K562 (cell line): ENCODE measurements around the gene CAV1. TPM values are rescaled to one million over a fixed set of nuclear protein-coding genes. Genes with fewer than 3 reads are reported as not detected.

Source experiments
- CHD4 ChIP-seq: fragments of 200-600 bp; sonication (generic); IDR thresholded peaks from 3 replicates; pipeline ENCODE4 v1.6.1; 2012; ENCODE audit warnings: low read depth, mild to moderate bottlenecking, mixed read lengths, low read length, inconsistent platforms; ENCODE audit not compliant: insufficient read depth, insufficient replicate concordance, poor library complexity, severe bottlenecking
- ETV5 ChIP-seq: sonication (generic); formaldehyde crosslinking; IDR thresholded peaks from 2 replicates; pipeline ENCODE4 v1.4.0; 2020; ENCODE audit warnings: low read depth, mild to moderate bottlenecking, missing genetic modification reagents
- MEF2D ChIP-seq: conservative IDR thresholded peaks from 2 replicates; pipeline ENCODE4 v1.6.1; 2016; ENCODE audit warnings: low read depth, missing genetic modification characterization, missing compliant biosample characterization
- NCOA2 ChIP-seq, 2 experiments: fragments of 450-650 bp; IDR thresholded peaks; 2 replicates each; pipeline ENCODE4 v1.6.1; 2018; ENCODE audit warnings: mild to moderate bottlenecking in 2 of 2, moderate library complexity in 1 of 2; ENCODE audit not compliant: partially characterized antibody in 2 of 2
- NCOR1 ChIP-seq: fragments of 450-650 bp; IDR thresholded peaks from 2 replicates; pipeline ENCODE4 v1.6.1; 2016; ENCODE audit warnings: mild to moderate bottlenecking, moderate library complexity
- SNRNP70 ChIP-seq: fragments of 200-400 bp; formaldehyde crosslinking; optimal IDR thresholded peaks from 2 replicates; pipeline ENCODE3; 2017; ENCODE audit warnings: low read depth, low read length
- ZNF124 ChIP-seq: sonication (generic); formaldehyde crosslinking; IDR thresholded peaks from 2 replicates; pipeline ENCODE4 v1.8.1; 2022; ENCODE audit warnings: missing genetic modification reagents
- ZNF311 ChIP-seq: fragments of 250-450 bp; sonication (Bioruptor Pico); IDR thresholded peaks from 2 replicates; pipeline ENCODE4 v1.4.0; 2020; ENCODE audit warnings: mild to moderate bottlenecking, moderate library complexity
- ZNF354B ChIP-seq: fragments of 250-450 bp; sonication (Bioruptor Pico); IDR thresholded peaks from 2 replicates; pipeline ENCODE4 v1.4.0; 2020
- polyA plus RNA-seq, 8 experiments: library from polyadenylated mRNA; depleted of rRNA in 4 of 8; stranded (reverse) in 5 of 8; unstranded in 3 of 8; fragments of >200 nt; fragmentation: Nextera tagmentation in 2 of 8; fragmentation: Illumina TruSeq in 1 of 8; extraction: Ambion mirVana in 2 of 8; extraction: Trizol in 1 of 8; gene quantifications; 2 replicates each; pipeline versions ENCODE4 v1.2.1 to v1.2.3, GENCODE V29; 2011 to 2014; ENCODE audit warnings: inconsistent platforms in 1 of 8, missing spikeins in 1 of 8
- total RNA-seq, 7 experiments: library from RNA; depleted of rRNA in 6 of 7; stranded (reverse); fragments of >200 nt in 6 of 7; fragmentation: Illumina TruSeq in 2 of 7; extraction: Trizol in 2 of 7; gene quantifications; 2 replicates each; pipeline versions ENCODE4 v1.2.1 to v1.2.3, GENCODE V29; 2011 to 2021; ENCODE audit warnings: low replicate concordance in 1 of 7
- TF ChIP-seq, protein P1 (sequence below), 2 experiments: fragments of 450-650 bp; formaldehyde crosslinking in 1 of 2; IDR thresholded peaks; 2 replicates each; pipeline versions ENCODE4 v1.4.0 to v1.6.1; 2014 to 2020; ENCODE audit warnings: mild to moderate bottlenecking in 2 of 2, borderline replicate concordance in 1 of 2, low read depth in 1 of 2
- TF ChIP-seq, protein P2 (sequence below): sonication (generic); formaldehyde crosslinking; IDR thresholded peaks from 2 replicates; pipeline ENCODE4 v1.8.1; 2023; ENCODE audit warnings: mild to moderate bottlenecking, missing genetic modification reagents
- TF ChIP-seq, protein P3 (sequence below): IDR thresholded peaks from 2 replicates; pipeline ENCODE4 v1.6.1; 2014; ENCODE audit warnings: antibody characterized with exemption
- TF ChIP-seq, protein P4 (sequence below): fragments of 450-650 bp; IDR thresholded peaks from 2 replicates; pipeline ENCODE4 v1.6.1; 2016; ENCODE audit warnings: missing biosample characterization, missing genetic modification characterization

Gene CAV1
- total and polyA plus RNA-seq, 9 of the 15 experiments (the other 6 are each of a cell fraction or from before 2014, with no cell fraction given): 0.08 to 1.5 (median 0.63) TPM

DNA sequence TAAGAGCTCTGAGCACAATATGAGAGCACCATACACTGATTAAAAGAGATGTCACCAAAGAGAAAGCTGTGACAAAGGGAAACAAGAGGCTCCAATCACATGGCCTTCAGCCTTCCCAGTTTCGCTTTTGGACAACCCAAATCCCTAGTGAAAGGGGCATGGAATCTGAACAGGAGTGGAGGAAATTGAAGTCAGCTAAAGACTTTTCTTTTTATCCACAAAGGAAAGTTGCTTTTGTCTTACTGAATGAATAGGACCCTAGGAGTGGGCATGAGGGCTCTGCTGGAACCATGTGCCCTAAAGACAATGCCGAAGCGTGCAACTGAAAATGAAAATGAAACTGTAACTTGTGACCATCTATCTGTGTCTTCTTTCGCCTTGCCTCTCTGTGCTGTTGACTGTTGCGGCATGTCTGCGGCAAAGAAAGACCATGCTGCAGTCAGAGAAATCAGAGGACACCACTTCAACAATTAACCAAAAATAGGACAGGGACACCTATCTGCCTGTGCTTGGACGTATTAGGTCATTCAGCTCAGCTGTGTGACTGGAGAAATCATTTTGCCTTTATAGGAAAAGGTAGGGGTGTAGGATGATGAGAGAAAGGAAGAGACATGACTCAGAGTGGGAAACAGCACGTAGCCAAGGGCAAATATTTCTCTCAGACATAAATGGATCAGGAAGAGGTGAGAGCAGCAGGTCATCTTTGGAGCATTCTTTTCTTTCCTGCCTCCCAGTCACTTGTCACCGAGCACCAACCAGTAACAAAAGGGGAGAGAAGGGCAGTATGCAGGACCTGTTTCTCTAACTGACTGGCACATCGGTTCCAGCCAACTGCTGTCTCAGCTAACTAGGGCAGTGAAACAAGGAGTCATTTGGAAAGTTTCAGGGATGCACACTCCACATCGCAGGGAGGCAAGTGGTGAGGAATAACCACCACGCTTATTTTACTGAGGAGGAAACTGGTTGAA lies 13.0 kb upstream of the CAV1 start (continued):
- TF ChIP-seq MEF2D (peak; percentile 67; the same call in 1 of the 2 replicates), ETV5 (CRISPR knock-in tag) (no peak), NCOA2 (IDR thresholded peaks at IDR 0.05; ENCODE audit: partially characterized antibody in 2 of 2) (no peak), ZNF311 (peak; percentile 78; the same call in 1 of the 2 replicates), ZNF354B (0 out of 2 replicates have a peak, but pooled peaks have one; percentile 30), SNRNP70 (no peak), NCOR1 (no peak), CHD4 (no peak), ZNF124 (CRISPR knock-in tag) (no peak)
- TF ChIP-seq, protein P1, sequence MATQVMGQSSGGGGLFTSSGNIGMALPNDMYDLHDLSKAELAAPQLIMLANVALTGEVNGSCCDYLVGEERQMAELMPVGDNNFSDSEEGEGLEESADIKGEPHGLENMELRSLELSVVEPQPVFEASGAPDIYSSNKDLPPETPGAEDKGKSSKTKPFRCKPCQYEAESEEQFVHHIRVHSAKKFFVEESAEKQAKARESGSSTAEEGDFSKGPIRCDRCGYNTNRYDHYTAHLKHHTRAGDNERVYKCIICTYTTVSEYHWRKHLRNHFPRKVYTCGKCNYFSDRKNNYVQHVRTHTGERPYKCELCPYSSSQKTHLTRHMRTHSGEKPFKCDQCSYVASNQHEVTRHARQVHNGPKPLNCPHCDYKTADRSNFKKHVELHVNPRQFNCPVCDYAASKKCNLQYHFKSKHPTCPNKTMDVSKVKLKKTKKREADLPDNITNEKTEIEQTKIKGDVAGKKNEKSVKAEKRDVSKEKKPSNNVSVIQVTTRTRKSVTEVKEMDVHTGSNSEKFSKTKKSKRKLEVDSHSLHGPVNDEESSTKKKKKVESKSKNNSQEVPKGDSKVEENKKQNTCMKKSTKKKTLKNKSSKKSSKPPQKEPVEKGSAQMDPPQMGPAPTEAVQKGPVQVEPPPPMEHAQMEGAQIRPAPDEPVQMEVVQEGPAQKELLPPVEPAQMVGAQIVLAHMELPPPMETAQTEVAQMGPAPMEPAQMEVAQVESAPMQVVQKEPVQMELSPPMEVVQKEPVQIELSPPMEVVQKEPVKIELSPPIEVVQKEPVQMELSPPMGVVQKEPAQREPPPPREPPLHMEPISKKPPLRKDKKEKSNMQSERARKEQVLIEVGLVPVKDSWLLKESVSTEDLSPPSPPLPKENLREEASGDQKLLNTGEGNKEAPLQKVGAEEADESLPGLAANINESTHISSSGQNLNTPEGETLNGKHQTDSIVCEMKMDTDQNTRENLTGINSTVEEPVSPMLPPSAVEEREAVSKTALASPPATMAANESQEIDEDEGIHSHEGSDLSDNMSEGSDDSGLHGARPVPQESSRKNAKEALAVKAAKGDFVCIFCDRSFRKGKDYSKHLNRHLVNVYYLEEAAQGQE (IDR thresholded peaks at IDR 0.05; ENCODE audit: borderline replicate concordance): 0 out of 2 replicates have a peak, but pooled peaks have one; percentile 12
- TF ChIP-seq, protein P1 (CRISPR knock-in tag; IDR thresholded peaks at IDR 0.05; ENCODE audit: low read depth): no peak
- TF ChIP-seq, protein P2, sequence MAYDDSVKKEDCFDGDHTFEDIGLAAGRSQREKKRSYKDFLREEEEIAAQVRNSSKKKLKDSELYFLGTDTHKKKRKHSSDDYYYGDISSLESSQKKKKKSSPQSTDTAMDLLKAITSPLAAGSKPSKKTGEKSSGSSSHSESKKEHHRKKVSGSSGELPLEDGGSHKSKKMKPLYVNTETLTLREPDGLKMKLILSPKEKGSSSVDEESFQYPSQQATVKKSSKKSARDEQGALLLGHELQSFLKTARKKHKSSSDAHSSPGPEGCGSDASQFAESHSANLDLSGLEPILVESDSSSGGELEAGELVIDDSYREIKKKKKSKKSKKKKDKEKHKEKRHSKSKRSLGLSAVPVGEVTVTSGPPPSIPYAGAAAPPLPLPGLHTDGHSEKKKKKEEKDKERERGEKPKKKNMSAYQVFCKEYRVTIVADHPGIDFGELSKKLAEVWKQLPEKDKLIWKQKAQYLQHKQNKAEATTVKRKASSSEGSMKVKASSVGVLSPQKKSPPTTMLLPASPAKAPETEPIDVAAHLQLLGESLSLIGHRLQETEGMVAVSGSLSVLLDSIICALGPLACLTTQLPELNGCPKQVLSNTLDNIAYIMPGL: no peak
- TF ChIP-seq, protein P3, sequence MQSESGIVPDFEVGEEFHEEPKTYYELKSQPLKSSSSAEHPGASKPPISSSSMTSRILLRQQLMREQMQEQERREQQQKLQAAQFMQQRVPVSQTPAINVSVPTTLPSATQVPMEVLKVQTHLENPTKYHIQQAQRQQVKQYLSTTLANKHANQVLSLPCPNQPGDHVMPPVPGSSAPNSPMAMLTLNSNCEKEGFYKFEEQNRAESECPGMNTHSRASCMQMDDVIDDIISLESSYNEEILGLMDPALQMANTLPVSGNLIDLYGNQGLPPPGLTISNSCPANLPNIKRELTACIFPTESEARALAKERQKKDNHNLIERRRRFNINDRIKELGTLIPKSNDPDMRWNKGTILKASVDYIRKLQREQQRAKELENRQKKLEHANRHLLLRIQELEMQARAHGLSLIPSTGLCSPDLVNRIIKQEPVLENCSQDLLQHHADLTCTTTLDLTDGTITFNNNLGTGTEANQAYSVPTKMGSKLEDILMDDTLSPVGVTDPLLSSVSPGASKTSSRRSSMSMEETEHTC: no peak
- TF ChIP-seq, protein P4, sequence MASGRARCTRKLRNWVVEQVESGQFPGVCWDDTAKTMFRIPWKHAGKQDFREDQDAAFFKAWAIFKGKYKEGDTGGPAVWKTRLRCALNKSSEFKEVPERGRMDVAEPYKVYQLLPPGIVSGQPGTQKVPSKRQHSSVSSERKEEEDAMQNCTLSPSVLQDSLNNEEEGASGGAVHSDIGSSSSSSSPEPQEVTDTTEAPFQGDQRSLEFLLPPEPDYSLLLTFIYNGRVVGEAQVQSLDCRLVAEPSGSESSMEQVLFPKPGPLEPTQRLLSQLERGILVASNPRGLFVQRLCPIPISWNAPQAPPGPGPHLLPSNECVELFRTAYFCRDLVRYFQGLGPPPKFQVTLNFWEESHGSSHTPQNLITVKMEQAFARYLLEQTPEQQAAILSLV (tag): peak; percentile 63
